Forelimb muscle (tissue), 1 donor: ENCODE results near the gene ABCC1. TPM values are rescaled to one million over a fixed set of nuclear protein-coding genes. Genes with fewer than 3 reads are reported as not detected.
A peak's percentile ranks its signal among the peaks of the same experiment; 100 is the strongest.

ENCODE experiments used
- DNase-seq: peaks from one replicate; pipeline ENCODE4 v3.0.0-alpha.2; 2013; ENCODE audit warnings: low read depth
- polyA plus RNA-seq: library from polyadenylated mRNA; unstranded; fragments of 120-200 nt; gene quantifications from one replicate; pipeline ENCODE4 v1.2.1, GENCODE V29; 2013; ENCODE audit not compliant: insufficient read length

The ABCC1 gene
- polyA plus RNA-seq, 1 donor = 4.1 TPM

GRCh38 chr16:16019488-16019887, 70.1 kb downstream of the ABCC1 start:
- DNase-seq = no peak

DNA sequence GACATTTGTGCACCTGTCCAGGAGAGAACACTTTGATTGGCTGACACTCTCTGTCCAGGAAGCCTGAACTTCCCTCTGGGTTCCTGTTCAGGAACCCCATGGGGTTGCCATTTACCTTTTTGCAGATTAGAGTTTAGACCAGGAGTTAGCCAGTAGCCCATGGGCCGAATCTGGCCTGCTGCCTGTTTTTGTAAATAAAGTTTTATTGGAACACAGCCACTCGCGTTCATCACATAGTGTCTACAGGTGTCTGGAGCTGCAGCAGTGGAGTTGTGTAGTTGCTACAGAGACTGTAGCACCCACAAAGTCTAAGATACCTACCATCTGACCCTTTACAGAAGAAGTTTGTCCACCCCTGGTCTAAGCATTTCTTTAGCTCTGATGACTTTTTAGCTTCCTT, 70.9 kb downstream of the ABCC1 start:
- no peak for DNase-seq

DNA sequence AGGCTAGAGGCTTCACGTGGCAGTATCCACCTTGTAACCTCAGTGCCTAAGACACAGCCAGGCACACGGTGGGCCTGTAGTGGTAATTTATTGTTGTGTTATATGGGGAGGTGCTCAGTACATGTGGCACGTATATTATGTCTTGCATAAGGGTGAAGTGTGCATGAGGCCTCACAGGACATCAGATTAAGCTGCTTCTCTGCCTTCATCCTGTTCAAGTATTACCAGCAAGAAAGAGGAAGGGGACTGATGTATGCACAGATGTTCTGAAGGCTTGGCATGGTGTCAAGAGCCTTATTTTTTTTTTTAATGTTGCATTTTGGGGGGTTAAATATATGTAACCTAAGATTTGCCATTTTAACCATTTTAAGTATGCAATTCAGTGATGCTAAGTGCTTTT, 71.6 kb downstream of the ABCC1 start:
- no peak for DNase-seq

- no peak for DNase-seq
Observed at GRCh38 chr16:16021646-16021987, 72.2 kb downstream of the ABCC1 start.

GRCh38 chr16:16021988-16022682, 72.7 kb downstream of the ABCC1 start:
- peak; percentile 58 for DNase-seq

- DNase-seq = no peak
Observed at GRCh38 chr16:16022683-16023064, 73.3 kb downstream of the ABCC1 start.

DNA sequence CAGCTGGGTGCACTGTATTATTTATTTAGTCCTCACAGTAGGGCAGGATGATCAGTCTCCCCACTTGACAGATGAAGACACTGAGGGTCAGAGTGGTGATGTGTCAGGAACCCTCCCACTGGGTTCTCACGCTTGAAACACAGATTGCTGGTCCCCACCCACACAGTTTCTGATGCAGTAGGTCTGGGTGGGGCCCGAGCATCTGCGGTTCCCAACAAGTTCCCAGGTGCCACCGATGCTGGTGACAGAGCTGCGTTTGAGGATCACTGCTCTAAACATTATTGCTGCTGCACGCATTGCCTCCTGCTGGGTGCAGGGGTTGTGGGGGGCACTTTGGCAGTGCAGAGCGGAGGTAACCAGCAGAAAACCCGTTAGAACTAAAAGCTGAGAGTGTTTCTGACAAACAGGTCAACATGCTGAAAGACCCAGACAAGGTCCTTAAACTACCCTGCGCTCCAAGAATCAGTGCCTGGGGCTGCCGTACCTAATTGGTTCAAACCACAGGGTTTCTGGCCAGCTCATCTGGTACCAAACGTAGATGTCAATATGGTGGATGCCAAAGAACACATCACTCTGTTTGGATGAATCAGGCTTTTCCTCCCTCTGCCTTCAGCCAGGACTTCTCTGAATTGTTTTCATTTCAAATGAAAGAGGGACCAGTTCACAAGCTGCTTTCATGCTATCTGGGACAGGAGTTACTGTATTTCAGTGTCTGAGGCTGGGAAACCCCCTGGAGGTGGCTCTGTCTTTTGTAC, 76.0 kb downstream of the ABCC1 start:
- no peak for DNase-seq

- DNase-seq = no peak
Observed at GRCh38 chr16:16027728-16028310, 78.4 kb downstream of the ABCC1 start.

- no peak for DNase-seq
Observed at GRCh38 chr16:16028311-16028999, 79.0 kb downstream of the ABCC1 start.

DNA sequence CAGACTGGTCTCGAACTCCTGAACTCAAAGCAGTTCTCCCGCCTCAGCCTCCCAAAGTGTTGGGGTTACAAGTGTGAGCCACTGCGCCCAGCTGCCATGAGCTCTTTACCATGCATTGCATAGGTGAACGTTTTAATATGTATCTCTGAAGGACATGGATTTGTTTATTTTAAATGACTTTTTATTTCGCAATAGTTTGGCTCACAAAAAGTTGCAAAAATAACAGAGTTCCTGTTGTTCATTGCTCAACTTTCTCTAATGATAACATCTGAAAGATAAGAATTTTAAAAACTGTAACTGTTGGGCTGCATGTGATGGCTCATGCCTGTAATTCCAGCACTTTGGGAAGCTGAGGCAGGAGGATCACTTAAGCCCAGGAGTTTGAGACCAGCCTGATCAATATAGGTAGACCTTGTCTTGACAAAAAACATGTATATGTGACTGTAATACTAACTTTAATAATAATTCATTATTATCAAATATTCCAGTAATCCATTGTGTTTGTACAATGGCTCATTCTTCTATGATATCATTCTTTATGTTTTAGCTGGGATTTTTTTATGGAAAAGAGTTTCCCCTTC, 80.1 kb downstream of the ABCC1 start:
- no peak for DNase-seq

- no peak for DNase-seq
Observed at GRCh38 chr16:16030449-16030848, 81.0 kb downstream of the ABCC1 start.

- DNase-seq = no peak
Observed at GRCh38 chr16:16031401-16031800, 82.0 kb downstream of the ABCC1 start.

DNA sequence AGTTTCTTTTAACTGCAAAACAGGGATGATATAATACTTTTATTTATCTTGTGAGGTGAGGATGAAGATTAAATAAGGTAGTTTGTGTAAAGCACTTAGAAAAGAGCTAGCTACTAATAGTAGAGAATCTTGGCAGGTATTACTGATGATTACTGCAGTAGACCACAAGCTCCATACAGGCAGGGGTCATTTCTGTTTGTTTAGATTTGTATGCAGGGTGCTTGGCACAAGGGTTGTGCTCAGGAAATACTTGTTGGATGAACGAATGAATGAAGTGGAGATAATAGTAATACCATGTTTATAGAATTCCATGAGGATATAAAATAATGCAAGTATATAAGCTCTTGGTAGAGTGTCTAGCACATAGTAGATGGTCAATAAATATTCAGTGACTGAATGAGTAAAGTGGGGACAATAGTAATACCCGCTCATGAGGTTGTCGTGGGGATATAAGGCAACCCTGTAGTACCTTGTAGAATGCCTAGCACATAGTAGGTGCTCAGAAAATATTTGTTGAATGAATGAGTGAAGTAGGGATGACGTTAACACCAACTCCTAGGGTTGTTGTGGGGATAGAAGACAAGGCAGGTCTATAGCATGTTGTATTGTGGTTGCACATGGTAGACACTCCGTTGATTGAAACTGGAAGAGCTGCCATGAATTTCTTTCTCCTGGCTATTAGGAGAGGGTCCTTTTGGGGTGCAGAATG, 83.0 kb downstream of the ABCC1 start:
- no peak for DNase-seq

- DNase-seq = no peak
Observed at GRCh38 chr16:16033208-16033717, 83.8 kb downstream of the ABCC1 start.

- no peak for DNase-seq
Observed at GRCh38 chr16:16036359-16036792, 87.0 kb downstream of the ABCC1 start.

DNA sequence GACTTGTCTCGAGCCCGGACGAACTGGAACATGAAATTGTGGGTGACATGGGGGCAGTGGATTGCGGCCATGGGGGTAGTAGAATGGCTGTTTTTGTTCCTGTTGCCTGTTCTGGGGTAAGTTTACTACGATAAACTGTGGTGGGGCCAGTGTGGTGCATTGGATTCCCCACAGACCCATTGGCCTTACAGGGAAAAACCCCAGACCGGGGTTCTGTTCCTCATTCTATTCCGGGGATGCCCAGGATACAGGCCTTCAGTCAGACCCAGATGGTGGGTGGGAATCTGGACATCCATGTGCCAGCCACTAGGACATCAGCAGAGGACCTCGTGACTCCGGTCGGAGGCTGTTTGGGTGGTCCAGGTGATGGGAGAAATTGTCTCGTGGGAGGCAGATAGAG, 88.1 kb downstream of the ABCC1 start:
- DNase-seq = no peak

GRCh38 chr16:16037970-16038369, 88.6 kb downstream of the ABCC1 start:
- DNase-seq = no peak

GRCh38 chr16:16038950-16039349, 89.5 kb downstream of the ABCC1 start:
- no peak for DNase-seq

GRCh38 chr16:16041196-16041892, 91.9 kb downstream of the ABCC1 start:
- DNase-seq = no peak

- DNase-seq = no peak
Observed at GRCh38 chr16:16042076-16042475, 92.7 kb downstream of the ABCC1 start.

DNA sequence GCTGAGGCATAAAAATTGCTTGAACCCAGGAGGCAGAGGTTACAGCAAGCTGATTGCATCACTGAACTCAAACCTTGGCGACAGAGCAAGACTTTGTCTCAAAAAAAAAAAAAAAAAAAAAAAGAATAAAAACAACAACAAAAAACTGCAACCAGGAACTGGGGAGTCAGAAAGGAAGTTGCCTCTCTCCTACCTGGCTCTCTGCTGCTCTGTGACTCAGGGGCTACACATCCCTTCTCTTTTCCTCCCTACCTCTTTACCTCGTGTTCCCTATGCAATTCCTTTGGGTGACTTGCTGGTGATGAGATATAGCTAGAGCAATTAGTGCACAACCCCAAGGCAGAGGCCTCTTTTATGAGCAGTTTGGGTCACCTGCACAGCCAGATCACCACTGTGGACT, 95.9 kb downstream of the ABCC1 start:
- no peak for DNase-seq
